NCI-H2107 (cell line): ENCODE data around the gene ANKRD18A.
"Not testable (repeated sequence)": the region's sequence is repeated elsewhere in the genome, so short reads cannot be mapped to it uniquely, and the experiment has no call there.

ENCODE experiments used
- DNase-seq: peaks from one replicate; lab custom pipeline; 2025; lab: John Stamatoyannopoulos, UW

ANKRD18A gene

DNA sequence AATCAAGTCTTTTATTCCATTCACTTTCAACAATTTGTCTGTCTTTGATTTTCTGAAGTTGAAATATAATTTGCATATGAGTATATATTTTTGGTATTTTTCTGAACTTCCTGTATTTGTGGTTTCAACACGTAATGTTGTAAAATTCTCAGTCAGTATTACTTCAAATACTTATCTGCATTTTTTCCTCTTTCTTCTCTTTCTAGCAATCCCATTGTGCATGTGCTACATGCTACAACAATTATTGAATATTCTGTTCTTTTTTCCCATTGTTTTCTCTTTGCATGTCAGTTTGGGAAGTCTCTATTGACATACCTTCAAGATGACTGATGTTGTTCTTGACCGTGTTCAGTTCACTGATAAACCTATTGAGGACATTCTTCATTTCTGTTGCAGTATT is 5.6 kb upstream of the ANKRD18A start:
- DNase-seq = no peak

DNA sequence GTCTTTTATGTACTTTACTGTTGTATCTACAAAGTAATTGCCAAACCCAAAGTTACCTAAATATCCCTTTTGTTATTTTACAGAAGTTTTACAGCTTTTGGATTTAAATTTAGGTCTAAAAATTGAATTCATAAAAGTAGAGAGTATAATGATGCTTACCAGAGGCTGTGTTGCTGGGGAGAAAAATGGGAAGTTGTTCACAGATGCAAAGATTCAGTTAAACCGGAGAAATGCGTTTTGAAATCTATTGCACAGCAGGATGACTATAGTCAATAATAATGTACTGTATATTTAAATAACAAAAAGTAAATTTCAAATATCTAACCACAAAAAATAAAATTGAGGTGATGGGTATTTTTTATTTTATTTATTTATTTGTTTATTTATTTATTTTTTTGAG is 2.6 kb upstream of the ANKRD18A start:
- DNase-seq = no peak

DNA sequence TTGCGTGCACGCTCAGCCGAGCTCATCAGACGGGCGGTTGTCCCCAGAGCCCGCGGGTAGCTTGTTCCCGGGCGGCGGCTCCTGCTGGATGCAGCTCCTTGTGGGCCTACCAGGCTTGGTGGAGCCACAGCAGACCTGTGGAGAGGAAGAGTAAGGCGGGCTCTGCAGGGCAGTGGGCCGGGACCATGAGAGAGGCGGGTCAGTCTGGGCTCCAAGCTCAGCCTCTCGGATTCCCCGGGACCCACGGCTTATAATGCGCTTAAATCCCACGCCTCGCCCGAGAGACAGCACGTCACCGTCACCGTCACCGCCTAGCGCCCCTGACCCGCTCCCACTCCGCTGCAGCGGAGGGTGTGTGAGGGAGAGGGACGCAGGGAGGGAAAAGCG is 1.9 kb upstream of the ANKRD18A start:
- peak; percentile 12 for DNase-seq

DNA sequence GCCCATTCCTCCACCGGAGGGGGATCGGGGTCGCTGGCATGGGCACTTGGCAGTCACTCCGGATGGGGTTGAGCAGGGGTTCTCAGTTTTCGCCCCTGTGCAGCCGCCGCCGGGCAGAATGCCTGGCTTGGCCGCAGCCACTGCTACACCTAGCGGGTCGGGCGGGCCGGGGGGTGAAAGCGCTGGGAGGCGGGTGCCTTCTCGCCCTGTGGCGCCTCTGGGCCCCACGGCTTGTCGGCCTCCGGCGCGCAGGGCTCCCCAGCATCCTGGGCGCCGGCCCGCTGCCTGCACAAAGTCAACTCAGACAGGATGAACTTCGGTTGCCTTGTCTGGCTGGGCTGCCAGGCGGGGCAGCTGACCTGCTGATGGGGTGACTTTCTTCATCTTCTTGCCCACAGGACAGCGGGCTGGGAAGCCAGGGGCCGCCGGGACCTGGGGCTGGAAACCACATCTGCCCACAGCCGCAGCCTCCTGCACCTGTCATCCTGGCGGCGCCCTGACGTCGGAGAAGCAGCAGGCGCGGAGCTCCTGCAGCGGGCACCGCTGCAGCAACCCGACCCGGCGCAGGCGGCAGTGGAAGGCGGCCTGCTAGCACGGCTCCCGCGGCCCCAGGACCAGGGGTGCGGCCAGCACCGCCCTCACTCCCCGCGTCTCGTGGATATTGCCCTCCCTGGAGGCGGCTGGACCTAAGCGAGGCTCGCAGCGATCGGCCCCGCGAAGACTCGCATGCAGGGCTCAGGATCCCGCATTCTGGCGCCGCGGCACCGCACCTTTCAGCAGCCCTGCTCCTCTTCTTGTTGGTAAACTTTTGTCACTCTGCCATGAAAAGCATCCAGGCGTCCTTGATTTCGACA is 1.3 kb upstream of the ANKRD18A start:
- DNase-seq = peak; percentile 4

DNA sequence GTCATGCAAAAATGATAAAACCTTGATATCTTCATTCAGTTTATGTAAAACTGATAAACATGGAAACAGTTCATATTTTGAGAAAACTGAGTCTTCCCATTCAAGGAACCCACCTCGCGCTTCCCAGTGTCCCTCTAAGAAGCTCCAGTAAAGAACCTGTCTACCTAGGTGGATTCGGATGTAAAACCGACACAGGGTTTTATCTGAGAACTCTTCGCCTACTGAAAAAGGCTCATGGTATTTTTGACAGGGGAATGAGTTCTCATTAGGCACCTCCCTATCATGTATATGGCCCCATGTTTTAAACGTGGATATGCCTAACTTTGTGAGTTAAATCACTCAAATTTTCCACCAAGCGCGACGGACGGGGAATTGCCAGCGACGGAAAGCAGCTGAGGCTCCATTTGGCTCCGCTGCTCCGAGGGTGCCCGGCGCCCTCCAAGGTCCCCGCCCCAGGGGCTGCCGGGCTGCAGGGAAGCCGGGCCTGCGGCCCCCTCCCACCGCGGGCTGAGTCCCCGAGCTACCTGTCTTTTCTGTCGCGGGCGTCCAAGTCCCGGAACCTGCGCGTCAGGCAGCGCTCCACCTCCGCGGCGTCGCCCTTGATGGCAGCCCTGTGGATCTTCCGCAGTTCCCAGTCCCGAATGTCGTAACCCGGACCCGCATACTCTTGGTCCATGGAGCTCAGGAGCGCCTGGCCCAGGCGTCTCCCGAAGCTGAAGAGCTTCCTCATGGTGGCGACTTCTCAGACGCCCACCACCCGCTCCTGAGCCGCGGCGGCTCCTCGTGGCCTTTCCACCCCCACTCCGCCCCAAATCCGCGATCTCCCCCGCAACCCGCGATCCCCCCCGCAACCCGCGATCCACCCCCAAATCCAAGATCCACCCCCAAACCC is 594 bp downstream of the ANKRD18A start:
- no peak for DNase-seq

DNA sequence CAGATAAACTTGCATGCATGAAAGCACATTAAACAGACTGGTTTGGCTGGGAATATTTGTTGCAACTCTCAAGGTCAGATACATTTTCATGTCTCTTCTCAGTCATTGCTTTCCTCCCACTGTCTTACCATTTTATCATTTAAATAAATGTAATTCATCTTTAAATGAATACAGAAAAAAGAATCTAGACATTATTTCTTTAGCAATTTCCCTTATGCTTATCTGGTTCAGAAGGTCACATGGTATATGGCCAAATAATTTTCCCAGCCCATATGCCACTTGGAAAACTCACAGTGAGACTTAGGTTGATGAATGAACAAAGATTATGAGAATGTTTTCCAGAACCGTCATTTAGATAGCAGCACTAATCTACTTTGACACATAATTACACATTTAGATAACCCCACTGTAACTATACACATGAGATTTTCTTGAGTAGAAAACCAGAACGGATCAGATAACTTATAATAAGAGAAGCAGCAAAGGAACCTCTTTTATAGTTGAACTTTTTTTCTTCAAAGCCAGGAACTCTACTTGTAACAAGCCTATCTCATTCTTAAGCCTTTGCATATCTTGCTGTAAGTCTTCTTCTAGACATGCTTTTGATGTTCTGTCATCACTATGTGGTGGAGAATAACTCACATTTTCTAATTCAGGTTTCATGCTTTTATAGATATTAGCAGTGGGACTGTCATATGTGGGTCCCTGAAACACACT is 22.2 kb downstream of the ANKRD18A start:
- DNase-seq = not testable (repeated sequence)

DNA sequence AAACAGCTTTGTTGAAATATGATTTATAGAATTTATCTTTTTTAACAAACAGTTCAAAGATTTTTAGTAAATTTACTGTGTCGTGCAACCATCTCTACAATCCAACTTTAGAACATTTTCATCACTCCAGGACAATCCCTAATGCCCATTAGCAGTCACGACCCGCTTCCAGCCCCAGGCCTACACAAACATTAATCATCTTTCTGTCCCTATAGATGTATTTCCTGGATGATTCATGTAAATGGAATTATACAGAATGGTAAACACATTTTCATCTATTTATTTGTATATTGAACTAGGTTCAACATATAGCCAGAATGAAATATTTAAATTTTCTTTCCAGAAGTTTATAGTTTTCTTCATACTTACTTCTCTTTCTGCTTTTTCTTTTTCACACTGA is 25.3 kb downstream of the ANKRD18A start:
- DNase-seq = not testable (repeated sequence)

DNA sequence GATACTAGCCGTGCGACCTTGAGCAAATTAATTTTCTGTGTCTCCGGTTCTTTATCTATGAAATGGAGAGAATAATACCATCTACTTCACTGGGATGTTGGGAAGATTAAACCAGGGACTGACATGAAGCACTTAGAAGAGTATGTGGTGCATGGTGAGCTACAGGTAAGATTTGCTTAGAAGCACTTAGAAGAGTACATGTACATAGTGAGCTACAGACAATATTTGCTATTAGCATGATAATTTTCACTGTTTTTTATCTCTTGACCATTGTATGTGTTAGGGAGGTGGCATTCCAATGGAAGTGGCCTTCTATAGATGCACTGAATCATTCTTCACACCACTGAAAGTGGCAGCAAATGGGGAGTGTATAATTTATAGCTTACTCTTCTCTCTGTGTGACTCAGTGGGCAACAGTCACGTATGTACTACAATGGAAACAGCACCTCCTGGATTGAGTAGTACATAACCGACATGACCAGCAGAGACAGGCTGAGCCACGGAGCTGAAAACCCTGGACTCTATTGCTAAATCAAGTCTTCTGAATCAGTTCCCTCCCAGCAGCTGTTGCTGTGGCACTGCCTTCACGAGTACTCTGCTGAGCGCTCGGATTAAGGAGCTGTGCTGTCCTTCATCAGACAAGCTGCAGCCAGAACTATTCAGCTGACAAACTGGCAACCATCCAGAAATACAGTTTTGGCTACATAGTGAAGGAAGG is 28.9 kb downstream of the ANKRD18A start:
- not testable (repeated sequence) for DNase-seq

DNA sequence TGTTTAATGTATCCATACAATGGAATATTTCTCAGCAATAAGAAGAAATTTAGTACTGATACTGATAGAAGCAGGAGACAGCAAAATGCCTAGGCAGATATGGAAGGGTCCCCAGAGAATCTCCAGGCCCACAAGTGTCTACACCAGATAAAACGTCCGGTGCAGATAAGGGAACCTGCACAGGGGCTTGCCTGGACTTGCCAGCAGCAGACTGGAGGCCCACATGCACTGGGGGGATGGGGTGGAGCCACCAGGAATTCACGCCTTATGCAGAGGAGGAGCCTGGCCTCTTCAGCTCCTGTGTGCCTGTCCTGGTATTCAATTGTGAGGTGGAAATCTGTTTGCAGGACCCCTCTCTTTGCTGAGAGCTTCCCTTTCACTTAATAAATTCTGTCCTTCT is 36.6 kb downstream of the ANKRD18A start:
- DNase-seq = not testable (repeated sequence)

DNA sequence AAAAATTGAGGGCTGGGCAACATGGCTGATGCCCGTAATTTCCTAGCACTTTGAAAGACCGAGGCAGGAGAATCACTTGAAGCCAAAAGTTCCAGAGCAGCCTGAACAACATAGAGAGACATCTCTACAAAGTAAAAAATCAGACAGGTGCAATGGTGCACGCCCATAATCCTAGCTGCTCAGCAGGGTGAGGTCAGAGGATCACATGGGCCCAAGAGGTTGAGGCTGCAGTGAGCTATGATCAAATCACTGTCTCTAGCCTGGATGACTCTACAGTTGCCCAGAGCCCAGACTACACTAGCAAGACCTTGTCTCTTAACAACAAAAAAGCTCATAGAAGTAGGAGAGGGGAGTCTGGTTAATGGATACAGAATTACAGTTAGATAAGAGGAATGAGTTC is 40.3 kb downstream of the ANKRD18A start:
- DNase-seq = not testable (repeated sequence)

DNA sequence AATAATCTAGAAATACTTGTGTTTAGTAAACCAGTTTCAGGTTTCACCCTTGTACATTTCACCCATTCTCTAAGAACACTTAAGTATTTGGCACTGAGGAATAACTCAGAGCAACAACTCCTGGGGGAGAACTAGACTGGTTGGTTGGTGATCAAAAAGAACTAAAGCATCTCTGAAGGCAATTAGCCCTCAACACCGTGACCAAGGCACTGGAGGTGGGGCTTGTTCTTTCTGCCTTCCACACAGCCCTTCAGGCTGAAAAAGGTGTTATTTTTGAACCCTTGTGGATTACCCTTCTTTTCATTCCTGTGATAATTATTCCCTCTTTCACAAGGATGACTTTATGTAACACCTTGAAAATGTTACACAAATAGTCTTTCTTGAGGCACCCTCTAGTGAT is 44.2 kb downstream of the ANKRD18A start:
- DNase-seq = not testable (repeated sequence)

DNA sequence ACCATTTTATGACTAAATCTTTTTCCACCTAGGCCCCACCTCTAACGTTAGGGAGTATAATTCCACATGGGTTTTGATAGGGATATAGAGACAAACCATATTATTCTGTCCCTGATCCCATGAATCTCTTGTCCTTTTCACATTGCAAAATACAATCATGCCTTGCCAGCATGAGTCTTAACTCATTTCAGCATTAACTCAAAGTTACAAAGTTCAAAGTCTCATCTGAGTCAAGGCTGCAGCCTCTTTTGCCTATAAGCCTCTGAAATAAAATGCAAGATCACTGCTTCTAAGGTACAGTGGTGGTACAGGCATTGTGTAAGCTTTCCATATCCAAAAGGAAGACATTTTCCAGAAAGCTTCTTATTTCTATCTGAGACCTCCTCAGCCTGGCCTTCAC is 54.3 kb downstream of the ANKRD18A start:
- not testable (repeated sequence) for DNase-seq

DNA sequence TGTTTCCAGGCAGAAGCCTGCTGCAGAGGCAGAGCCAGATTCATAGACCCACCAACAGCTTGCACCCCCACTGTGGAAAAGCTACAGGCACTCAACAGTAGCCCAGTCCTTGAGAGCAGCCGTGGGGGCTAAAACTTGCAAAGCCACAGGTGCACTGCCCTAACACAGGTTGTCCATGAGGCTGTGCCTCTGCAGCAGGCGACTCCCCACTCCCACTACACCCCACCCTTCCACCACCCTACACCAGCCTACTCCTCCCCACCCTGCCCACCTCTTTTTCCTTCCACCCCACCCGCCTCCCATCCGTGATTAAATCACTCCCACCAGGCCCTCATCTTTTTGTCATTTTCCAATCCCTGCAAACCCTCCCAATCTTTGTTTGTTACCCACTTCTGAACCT is 55.2 kb downstream of the ANKRD18A start:
- not testable (repeated sequence) for DNase-seq

DNA sequence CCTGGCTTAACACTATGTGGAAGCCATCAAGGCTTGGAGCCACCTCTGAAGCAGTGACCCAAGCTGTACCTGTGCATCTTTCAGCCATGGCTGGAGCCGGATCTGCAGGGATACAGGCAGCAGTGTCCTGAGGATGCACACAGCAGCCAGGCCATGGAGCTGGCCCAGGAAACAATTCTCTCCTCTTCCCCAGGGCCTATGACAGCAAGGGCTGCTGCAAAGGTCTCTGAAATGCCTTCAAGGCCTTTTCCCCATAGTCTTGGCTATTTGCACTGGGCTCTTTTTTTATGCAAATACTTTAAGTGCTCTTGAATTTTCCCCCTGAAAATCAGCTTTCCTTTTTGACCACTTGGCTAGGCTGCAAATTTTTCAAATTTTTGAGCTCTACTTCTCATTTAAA is 56.5 kb downstream of the ANKRD18A start:
- DNase-seq = not testable (repeated sequence)

DNA sequence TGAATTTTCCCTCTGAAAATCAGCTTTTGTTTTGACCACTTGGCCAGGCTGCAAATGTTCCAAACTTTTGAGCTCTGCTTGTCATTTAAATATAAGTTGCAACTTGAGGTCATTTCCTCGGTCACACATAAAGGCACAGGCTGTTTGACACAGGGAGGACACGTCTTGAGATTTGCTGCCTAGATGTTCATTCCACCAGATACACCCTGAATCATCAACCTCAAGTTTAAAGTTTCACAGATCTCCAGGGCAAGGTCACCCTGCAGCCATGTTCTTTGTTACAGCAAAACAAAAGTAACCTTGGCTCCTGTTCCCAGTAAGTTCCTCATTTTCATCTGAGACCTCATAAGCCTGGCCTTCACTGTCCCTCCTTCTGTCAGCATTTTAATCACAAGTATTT is 59.3 kb downstream of the ANKRD18A start:
- not testable (repeated sequence) for DNase-seq

DNA sequence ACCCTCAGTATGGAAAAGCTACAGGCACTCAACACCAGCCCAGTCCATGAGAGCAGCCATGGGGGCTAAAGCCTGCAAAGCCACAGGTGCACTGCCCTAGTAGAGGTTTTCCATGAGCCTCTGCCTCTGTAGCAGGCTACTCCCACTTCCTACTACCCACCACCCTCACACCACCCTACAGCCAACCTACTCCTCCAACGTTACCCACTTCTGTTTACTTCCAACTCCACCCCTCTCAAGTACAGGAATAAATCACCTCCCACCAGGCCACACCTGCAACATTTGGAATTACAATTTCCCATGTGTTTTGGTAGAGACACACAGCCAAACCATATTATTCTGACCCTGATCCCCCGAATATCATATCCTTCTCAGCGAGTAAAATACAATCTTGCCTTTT is 61.2 kb downstream of the ANKRD18A start:
- DNase-seq = not testable (repeated sequence)

DNA sequence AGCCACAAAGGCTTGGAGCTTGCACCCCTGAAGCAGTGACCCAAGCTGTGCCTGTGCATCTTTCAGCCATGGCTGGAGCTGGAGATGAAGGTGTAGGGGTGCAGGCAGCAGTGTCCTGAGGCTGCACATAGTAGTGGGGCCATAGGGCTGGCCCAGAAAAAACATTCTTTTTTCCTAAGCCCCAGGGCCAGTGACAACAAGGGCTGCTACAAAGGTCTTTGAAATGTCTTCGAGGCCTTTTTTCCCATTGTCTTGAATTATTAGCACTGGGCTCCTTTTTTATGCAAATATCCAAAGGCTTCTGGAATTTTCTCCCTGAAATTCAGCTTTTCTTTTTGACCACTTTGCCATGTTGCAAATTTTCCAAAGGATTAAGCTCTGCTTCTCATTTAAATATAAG is 62.6 kb downstream of the ANKRD18A start:
- DNase-seq = not testable (repeated sequence)

DNA sequence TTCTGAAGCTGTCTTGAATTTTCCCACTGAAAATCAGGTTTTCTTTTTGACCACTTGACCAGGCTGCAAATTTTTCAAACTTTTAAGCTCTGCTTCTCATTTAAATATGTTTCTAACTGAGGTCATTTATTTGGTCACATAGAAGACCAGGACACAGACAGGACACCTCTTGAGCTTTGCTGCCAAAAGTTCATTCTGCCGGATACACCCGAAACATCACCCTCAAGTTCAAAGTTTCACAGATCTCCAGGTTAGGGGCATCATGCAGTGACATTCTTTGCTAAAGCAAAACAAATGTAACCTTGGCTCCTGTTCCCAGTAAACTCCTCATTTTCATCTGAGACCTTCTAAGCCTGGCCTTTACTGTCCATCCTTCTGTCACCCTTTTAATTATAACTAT is 65.4 kb downstream of the ANKRD18A start:
- not testable (repeated sequence) for DNase-seq

DNA sequence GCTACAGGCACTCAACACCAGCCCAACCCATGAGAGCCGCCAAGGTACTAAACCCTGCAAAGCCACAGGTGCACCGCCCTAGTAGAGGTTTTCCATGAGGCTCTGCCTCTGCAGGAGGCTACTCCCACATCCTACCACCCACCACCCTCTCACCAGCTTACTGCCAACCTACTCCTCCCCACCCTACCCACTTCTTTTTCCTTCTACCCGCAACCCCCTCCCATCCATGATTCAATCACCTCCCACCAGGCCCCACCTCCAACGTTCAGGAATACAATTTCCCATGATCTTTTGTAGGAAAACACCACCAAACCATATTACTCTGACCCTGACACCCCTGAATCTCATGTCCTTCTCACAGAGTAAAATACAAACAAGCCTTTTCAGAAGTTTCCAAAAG is 67.4 kb downstream of the ANKRD18A start:
- not testable (repeated sequence) for DNase-seq

DNA sequence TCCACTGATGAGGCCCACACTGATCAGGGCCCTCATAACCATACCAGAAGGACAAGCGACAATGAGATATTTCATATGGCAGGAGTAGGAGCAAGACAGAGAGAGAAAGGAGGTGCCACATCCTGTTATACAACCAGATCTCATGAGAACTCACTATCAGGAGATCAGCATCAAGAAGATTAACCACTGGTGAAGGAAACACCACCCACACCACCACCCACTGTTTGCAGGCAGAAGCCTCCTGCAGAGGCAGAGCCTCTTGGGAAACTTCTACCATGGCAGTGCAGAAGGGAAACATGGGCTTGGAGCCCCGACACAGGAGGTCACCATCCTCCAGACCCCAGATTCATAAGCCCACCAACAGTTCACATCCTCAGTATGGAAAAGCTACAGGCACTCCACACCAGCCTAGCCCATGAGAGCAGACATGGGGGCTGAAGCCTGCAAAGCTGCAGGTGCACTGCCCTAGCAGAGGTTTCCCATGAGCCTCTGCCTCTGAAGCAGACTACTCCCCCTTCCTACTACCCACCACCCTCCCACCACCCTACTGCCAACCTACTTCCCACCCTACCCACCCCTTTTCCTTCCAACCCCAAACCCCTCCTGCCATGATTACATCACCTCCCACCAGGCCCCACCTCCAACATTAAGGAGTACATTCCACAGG is 73.8 kb downstream of the ANKRD18A start:
- DNase-seq = not testable (repeated sequence)

DNA sequence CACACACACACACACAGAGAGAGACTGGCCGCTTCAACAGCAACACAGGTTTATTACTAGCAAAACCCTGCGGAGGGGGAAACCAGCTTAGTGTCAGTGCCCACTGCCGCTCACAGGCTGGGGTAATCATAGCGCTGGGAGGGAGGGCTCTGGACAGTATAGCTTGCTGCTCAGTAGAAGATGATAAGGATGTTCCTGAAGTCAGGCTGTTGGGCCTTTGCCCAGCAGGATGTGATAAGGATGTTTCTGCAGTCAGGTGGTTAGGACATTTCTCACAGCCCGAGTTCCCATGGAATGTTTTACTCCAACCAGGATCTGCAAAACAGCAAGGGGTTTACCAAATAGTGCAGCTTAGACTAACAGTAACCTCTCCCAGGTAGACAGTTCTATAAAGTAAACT is 79.9 kb downstream of the ANKRD18A start:
- not testable (repeated sequence) for DNase-seq
